ENCODE data around the gene ANKRD63. TPM values are rescaled to one million over a fixed set of nuclear protein-coding genes. Genes with fewer than 3 reads are reported as not detected.

Gene ANKRD63
- total RNA-seq, 1 experiment from 2014 or later: not detected

GRCh38 chr15:40320931-40321371, 38.1 kb upstream of the ANKRD63 start:
- H3K4me3 ChIP-seq: no peak overlapping the region

GRCh38 chr15:40320409-40320808, 37.5 kb upstream of the ANKRD63 start:
- no peak for DNase-seq
- Histone ChIP-seq H3K4me3 (no peak overlapping the region), H3K36me3 (no peaks in the 10 kb centered on the region), H3K9me3 (no peaks in the 10 kb centered on the region), H3K27me3 (no peaks in the 10 kb centered on the region)

More at GRCh38 chr15:40320931-40321371, 38.1 kb upstream of the ANKRD63 start:
- DNase-seq: no peak
- Histone ChIP-seq H3K36me3 (no peaks in the 10 kb centered on the region), H3K9me3 (no peaks in the 10 kb centered on the region), H3K27me3 (no peaks in the 10 kb centered on the region)

GRCh38 chr15:40317580-40317979, 34.7 kb upstream of the ANKRD63 start:
- H3K27me3 ChIP-seq: no peaks in the 10 kb centered on the region
- no peaks in the 10 kb centered on the region for H3K9me3 ChIP-seq
- H3K36me3 ChIP-seq: no peaks in the 10 kb centered on the region
- H3K4me3 ChIP-seq: no peak overlapping the region
- no peak for DNase-seq

- Histone ChIP-seq H3K9me3 (no peaks in the 10 kb centered on the region), H3K27me3 (no peaks in the 10 kb centered on the region), H3K4me3 (no peak overlapping the region), H3K36me3 (no peaks in the 10 kb centered on the region)
- no peak for DNase-seq
Observed at GRCh38 chr15:40316931-40317330, 34.1 kb upstream of the ANKRD63 start.

- Histone ChIP-seq H3K36me3 (no peaks in the 10 kb centered on the region), H3K9me3 (no peaks in the 10 kb centered on the region), H3K4me3 (no peak overlapping the region), H3K27me3 (no peaks in the 10 kb centered on the region)
- peak; percentile 87 for DNase-seq
Observed at GRCh38 chr15:40314723-40315276, 31.9 kb upstream of the ANKRD63 start.

- H3K36me3 ChIP-seq: no peaks in the 10 kb centered on the region
- H3K27me3 ChIP-seq: no peaks in the 10 kb centered on the region
- peak; percentile 79 for DNase-seq
- no peak overlapping the region for H3K4me3 ChIP-seq
- H3K9me3 ChIP-seq: no peaks in the 10 kb centered on the region
Observed at GRCh38 chr15:40313531-40314398, 30.9 kb upstream of the ANKRD63 start.

GRCh38 chr15:40312370-40313158, 29.7 kb upstream of the ANKRD63 start:
- DNase-seq: no peak
- Histone ChIP-seq H3K36me3 (no peaks in the 10 kb centered on the region), H3K27me3 (no peaks in the 10 kb centered on the region), H3K9me3 (no peaks in the 10 kb centered on the region), H3K4me3 (no peak overlapping the region)

GRCh38 chr15:40310993-40311392, 28.1 kb upstream of the ANKRD63 start:
- Histone ChIP-seq H3K4me3 (no peak overlapping the region), H3K9me3 (no peaks in the 10 kb centered on the region), H3K36me3 (no peaks in the 10 kb centered on the region), H3K27me3 (no peaks in the 10 kb centered on the region)
- DNase-seq: no peak

GRCh38 chr15:40310001-40310959, 27.4 kb upstream of the ANKRD63 start:
- Histone ChIP-seq H3K27me3 (no peaks in the 10 kb centered on the region), H3K36me3 (no peaks in the 10 kb centered on the region), H3K4me3 (no peak overlapping the region), H3K9me3 (no peaks in the 10 kb centered on the region)
- DNase-seq: peak; percentile 37

GRCh38 chr15:40309344-40309862, 26.5 kb upstream of the ANKRD63 start:
- no peak for DNase-seq
- H3K36me3 ChIP-seq: no peaks in the 10 kb centered on the region
- no peaks in the 10 kb centered on the region for H3K9me3 ChIP-seq
- no peak overlapping the region for H3K4me3 ChIP-seq
- H3K27me3 ChIP-seq: no peaks in the 10 kb centered on the region

GRCh38 chr15:40307421-40308211, 24.8 kb upstream of the ANKRD63 start, which contains the start of gene PLCB2:
PLCB2 (minus strand) TSS chr15:40307935; CDS start chr15:40307672, 263 bp downstream.
- peak; percentile 30 for DNase-seq
- no peak within 1 kb of the TSS for H3K4me3 ChIP-seq
- H3K36me3 ChIP-seq: no peaks in the 10 kb centered on the region
- H3K9me3 ChIP-seq: no peaks in the 10 kb centered on the region
- H3K27me3 ChIP-seq: no peaks in the 10 kb centered on the region

- no peaks in the 10 kb centered on the region for H3K27me3 ChIP-seq
- no peak for DNase-seq
- H3K4me3 ChIP-seq: no peak overlapping the region
- H3K36me3 ChIP-seq: no peaks in the 10 kb centered on the region
- no peaks in the 10 kb centered on the region for H3K9me3 ChIP-seq
Observed at GRCh38 chr15:40306908-40307307, 24.0 kb upstream of the ANKRD63 start.

- no peaks in the 10 kb centered on the region for H3K27me3 ChIP-seq
- no peak for DNase-seq
- no peaks in the 10 kb centered on the region for H3K36me3 ChIP-seq
- no peak overlapping the region for H3K4me3 ChIP-seq
- no peaks in the 10 kb centered on the region for H3K9me3 ChIP-seq
Observed at GRCh38 chr15:40306371-40306770, 23.5 kb upstream of the ANKRD63 start.

- DNase-seq: no peak
- no peak overlapping the region for H3K4me3 ChIP-seq
- no peaks in the 10 kb centered on the region; the same call in 1 of the 2 replicates for H3K9me3 ChIP-seq
- H3K36me3 ChIP-seq: no peaks in the 10 kb centered on the region
- no peaks in the 10 kb centered on the region for H3K27me3 ChIP-seq
Observed at GRCh38 chr15:40305281-40305680, 22.4 kb upstream of the ANKRD63 start.

GRCh38 chr15:40303576-40303975, 20.7 kb upstream of the ANKRD63 start:
- Histone ChIP-seq H3K36me3 (no peaks in the 10 kb centered on the region), H3K9me3 (no peaks in the 10 kb centered on the region; the same call in 1 of the 2 replicates), H3K4me3 (no peak overlapping the region), H3K27me3 (no peaks in the 10 kb centered on the region)
- no peak for DNase-seq
